Lower leg skin (tissue), 3 donors: ENCODE measurements around the gene OR6V1.

Experiments
- CTCF ChIP-seq, 3 donors: fragments of 450-650 bp; IDR thresholded peaks; one replicate each; pipeline ENCODE4 v1.5.1; 2016; ENCODE audit warnings: antibody characterized with exemption in 3 of 3, mild to moderate bottlenecking in 3 of 3, moderate library complexity in 2 of 3
- POLR2A ChIP-seq, 2 donors: fragments of 450-650 bp; IDR thresholded peaks; one replicate each; pipeline ENCODE4 v1.6.1; 2016 to 2017; ENCODE audit warnings: antibody characterized with exemption in 2 of 2, mild to moderate bottlenecking in 1 of 2, moderate library complexity in 1 of 2

GRCh38 chr7:143027683-143028082 lies 24.5 kb upstream of the OR6V1 start:
- no peak for TF ChIP-seq CTCF (IDR thresholded peaks at IDR 0.05)
- no peak for TF ChIP-seq POLR2A (IDR thresholded peaks at IDR 0.05)
